Activated T-cell treated with anti-CD3 and anti-CD28 coated beads for 24 hours (primary cell): ENCODE data around the gene ANXA3.
"Not testable (repeated sequence)": the region's sequence is repeated elsewhere in the genome, so short reads cannot be mapped to it uniquely, and the experiment has no call there.

Experiments used
- DNase-seq: peaks from one replicate; pipeline ENCODE4 v3.0.0-alpha.2; 2020; ENCODE audit warnings: low read depth

Gene ANXA3, protein sequence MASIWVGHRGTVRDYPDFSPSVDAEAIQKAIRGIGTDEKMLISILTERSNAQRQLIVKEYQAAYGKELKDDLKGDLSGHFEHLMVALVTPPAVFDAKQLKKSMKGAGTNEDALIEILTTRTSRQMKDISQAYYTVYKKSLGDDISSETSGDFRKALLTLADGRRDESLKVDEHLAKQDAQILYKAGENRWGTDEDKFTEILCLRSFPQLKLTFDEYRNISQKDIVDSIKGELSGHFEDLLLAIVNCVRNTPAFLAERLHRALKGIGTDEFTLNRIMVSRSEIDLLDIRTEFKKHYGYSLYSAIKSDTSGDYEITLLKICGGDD

DNA sequence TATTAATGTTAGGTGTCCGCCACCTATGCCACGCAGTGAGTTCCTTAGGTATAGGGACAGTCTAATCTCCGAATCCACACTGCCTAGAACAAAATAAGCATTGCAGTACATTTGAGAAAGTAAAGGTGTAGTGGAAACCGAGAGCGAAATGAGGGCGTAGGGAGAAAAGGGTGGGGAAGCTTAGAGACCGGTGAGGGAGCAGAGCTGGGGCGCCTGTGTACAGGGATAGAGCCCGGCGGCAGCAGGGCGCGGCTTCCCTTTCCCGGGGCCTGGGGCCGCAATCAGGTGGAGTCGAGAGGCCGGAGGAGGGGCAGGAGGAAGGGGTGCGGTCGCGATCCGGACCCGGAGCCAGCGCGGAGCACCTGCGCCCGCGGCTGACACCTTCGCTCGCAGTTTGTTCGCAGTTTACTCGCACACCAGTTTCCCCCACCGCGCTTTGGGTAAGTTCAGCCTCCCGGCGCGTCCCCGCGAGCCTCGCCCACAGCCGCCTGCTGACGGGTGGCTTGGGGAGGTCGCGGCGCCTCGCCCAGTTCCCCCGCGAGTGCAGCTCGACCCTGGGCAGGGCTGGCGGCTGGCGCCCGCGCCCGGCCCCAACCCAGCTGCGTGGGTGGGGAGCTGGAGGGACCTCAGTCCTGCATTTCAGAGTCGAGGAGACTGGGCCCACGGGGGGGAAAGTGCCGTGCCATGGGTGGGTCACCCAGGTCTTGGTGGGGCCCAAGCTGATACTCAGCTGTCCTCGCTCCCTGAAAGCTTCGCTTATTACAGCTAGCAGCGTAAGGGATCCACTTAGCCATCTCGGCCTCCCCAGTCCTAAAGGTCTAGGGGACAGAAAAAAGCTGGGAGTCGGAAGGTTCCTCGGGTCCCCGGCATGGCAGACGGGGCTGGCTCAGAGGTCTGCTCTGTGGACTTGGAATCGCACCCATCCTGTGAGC, at the start of gene ANXA3:
Gene ANXA3 (plus strand): TSS at position 351 of the 932 bp plus-strand sequence. CDS start 2,704 bp downstream, outside the sequence.
- no peak for DNase-seq

DNA sequence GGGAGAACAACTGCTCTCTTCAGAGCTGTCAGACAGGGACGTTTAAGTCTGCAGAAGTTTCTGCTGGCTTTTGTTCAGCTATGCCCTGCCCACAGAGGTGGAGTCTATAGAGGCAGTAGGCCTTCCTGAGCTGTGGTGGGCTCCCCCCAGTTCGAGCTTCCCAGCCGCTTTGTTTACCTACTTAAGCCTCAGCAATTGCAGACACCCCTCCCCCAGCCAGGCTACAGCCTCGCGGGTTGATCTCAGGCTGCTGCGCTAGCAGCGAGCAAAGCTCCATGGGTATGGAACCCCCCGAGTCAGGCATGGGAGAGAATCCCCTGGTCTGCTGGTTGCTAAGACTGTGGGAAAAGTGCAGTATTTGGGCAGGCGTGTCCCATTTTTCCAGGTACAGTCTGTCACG, 45.3 kb upstream of the ANXA3 start:
- DNase-seq: not testable (repeated sequence)

DNA sequence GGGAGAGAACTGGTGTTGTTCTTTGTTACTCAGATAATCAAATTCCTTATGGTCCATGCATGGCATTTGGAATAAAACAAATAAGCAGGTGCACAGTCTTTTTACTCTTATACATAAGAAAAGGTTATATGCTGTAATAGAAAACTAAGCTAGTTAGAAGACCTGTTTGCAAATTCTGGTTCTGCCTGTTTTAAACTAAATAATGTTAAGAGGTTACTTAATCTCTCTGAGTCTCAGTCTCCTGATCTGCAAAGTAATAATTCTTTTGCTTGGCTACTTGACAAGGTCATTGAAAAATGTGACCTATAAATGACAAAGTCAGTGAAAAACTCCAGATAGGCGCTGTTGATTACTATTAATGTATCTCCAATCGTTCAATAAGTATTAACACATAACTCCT, 42.5 kb upstream of the ANXA3 start:
- no peak for DNase-seq

DNA sequence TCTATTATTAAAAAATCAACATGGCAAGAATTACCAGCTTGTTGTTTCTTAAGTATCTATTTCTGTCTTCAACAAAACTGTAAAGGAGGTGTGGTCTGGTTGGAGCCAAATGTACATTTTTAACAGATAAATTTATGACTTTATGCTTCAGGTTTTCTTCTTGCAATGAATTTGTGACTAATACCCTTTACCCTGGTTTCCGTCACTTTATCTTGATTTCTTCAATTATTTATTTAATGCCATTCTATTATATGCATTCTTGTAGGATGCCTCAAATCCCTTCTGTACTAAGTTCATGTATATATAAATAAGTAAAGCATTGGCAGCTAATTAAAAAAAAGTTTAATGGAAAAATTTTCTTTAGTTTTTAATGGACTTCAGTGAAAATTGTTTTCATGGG, 41.5 kb upstream of the ANXA3 start:
- DNase-seq: no peak

DNA sequence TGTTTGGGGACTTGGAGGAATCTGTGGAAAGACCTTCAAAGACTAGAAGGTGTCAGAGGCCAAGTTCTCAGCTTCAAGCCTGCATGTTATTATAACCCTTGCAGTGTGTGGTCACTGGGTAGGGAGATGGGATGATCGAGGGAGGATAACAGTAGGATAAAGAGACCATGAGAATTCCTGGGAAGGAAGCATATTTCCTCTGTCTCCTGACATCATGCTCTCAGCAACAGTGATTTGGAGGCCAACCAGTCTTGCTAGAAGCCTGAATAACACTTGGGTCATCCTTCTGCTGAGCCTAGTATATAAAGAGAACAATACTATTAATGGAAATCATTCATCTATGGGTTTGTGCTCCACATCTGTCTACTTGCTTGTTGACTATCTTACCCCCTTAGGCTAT, 40.9 kb upstream of the ANXA3 start:
- DNase-seq: no peak

DNA sequence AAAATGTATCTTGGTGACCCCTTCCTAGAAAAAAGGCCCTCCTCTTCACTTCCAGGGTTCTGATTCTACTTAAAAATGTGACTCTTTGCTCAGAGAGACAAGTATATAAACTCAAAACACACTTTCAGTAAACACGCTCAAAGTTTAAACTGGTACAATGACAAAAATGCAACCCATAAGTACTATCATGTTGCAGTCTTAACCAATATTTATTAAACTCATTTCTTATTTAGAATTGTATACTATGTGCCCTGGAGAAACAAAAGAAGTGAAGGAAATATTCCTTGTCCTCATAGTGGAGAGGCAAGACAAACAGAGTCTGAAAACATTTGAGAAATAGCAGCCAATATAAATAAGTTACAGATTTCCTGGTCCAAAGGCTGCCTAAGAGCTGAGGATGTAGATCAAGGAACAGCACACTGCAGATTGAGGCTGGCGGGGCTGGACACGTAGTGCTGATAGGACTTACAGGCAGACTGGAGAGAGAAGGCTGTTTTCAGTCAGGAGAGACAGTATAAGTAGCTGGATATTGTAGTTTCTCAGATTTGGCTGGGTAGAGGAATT, 39.1 kb upstream of the ANXA3 start:
- DNase-seq: no peak

DNA sequence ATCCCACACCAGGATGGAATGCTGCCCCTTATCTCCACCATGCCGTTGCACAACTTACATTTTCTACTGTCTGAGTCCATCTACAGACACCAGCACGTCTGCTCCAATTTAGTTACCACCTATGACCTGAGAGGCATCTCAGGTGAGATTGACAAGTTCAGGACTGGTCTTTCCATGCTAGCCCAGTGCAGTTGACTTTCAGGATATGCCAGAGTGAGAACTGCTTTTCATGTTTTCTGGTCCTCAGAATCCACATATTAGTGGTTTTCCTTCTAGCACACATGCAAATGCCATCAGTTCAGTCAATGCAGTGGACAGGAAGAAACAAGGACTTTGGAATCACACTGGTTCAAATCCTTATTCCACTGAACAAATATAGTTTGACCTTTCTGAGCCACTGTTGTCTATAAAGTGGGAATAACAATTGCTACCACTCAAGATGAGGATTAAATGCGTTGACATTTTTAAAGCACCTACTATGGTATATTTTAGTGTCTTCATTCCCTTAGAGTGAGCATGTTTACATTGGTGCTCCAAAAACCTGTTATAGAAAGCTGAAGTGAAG, 38.1 kb upstream of the ANXA3 start:
- no peak for DNase-seq

DNA sequence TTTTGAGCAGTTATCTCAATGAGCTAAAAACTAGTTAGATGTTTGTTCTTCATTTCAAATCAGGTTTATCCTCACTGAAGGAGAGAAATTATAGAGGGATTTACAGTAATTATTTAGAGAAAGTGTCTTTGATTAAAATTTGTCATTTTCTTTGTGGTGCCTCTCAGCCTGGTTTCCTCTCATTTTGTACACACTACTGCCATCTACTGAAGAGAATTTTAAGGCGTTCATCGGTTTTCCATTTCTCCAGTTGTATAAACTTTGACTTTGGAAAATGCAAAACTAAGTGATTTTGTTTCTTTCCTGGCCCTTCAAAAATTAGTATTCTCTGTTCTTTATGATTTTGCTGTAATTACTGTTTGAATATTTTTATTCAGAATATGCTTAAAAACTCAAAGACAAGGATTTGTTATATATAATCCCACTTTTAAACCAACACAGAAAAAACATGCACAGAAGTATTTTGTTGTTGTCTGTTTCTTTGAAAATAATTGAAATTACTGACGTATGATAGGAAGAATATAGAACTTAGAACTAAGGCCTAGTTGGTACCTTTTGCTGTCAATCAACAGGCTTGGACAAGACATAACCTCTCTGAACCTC, 34.4 kb upstream of the ANXA3 start:
- DNase-seq: no peak

DNA sequence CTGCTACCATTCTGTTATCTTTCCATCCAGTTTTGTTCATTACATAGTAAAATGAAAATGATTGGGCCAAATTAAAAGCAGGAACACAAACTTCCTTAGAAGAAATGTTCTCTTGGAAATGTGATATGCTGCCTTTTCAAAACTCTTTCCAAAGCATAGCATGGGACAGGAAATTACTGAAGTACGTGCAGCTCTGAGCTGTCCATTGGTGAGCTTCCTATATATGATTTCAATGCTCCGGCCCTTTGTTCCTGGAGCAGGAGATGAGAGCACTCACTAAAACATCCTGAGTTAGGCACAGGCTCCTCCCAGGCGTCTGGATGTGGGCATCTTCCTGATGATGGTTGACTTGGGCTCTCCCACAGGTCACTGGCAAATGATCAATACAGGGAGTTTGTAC, 33.0 kb upstream of the ANXA3 start:
- DNase-seq: no peak

DNA sequence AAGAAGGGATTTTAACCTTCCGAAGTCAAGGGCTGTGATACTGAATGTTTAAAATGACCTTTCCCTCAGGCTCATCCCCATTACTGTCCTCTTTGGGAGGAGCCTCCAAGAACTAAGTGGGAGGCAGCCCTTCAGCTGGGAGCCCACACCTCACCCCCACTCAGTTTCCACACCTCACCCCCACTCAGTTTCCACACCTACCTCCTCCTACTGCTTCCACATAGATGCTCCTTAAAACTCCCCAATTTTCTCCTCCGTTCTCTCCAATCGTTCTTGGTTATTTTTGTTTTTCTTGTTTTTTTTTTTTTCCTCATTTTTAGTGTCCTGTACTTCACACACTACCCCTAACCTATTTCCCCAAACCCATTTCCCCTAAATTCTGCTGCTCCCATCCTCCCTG, 31.6 kb upstream of the ANXA3 start:
- no peak for DNase-seq

DNA sequence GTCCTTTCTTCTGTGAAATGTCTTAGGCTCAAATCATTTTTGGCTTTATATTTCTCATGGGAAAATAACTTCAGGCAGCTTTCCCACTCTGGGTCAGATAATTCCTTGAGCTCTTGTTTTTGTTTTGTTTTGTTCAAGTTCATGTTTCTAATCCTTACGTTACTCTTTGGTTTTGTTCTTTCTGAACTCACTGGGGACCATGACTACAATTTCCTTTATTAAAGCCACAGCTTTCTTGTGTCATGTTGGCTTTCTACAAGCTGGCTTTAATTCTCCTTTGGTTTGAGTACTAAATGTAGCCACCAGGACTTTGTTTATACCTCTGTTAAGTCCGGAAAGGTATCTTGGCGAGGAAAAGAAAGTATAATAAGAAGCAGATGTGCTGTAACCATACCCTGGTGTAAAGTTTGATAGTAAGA, 30.8 kb upstream of the ANXA3 start:
- no peak for DNase-seq

DNA sequence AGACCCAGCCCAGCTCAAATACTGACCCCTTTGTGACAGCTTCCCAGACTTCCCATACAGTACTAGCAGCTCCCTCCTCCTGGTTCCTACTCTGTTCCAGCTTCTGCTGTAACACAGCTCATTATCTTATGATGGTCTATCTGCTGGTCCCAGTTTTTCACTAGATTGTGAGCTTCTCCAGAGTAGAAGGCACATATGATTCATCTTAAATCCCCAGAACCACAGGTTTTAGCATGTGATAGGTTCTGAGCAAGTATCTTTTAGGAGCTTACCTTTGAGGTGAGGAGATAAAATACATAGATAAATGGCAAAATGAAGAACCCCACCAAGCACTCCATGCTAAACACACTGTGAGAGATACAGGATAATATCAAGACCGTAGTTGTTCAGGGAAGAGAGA, 27.6 kb upstream of the ANXA3 start:
- DNase-seq: no peak

DNA sequence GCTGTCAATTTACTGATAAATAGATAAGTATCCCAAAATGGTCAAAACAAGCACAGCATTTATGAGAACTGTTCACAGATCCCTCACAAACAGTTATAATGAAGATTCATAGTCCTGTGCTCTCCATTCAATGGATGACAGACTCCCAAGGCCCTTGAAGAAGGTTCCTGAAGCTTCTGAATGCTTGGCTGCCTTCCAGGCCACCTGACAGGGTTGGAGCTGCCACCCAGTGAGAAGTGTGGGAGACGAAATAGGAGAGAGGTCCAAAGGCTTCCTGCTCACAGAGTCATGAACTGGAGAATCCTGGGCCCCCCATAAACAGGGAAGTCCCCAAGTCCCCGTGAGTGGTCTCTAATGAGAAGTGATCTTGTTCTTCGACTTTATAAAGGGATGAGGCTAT, 26.0 kb upstream of the ANXA3 start:
- DNase-seq: no peak

DNA sequence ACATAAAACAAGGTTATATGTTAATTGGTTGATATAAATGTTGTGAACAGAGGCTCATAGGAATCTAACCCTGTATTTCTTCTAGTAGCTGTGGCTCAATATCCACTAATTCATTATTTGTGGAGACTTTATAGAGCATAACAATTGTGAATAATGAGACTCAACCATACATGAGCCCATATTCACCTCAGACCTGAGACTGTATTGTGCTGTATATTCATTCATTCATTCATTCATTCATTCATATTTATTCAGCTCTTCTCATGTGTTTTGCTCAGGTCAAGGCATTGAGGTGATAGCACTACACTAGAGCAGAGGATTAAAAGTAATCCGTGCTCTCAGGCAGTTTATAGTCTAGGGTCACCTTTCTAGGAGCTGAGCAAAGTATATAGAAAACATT, 24.5 kb upstream of the ANXA3 start:
- DNase-seq: no peak

DNA sequence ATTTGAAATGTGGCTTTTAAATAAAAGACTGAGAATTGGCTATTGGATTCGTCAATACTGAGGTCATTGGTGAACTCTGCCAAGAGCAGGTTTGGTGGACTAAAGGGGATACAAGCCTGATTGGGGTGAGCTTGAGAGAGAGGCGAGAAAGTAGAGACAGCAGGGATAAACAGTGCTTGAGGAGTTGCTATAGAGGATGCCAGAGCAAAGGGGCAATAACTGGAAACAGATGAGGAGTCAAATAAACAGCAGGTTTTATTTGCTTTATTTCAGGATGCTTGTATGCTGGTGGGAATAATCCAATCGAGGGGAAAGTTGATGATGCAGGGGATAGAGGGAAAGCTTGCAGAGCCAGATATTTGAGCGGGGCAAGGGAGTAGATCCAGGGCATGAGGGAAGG, 24.0 kb upstream of the ANXA3 start:
- no peak for DNase-seq

DNA sequence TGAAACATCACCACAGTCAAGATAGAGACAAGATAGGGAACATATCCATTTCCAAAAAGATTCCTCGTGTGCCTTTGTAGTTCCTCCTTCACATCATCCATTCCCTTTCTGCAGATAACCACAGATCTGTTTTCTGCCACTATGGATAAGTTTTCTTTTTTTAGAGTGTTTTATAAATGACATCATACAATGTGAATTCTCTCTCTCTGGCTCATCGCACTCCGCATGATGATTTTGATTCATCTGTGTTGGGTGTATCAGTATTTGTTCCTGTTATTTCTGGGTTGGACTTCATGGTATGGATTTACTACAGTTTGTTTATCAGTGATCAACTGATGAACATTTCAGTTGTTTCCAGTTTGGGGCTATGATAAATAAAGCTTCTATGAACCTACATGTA, 23.2 kb upstream of the ANXA3 start:
- no peak for DNase-seq

DNA sequence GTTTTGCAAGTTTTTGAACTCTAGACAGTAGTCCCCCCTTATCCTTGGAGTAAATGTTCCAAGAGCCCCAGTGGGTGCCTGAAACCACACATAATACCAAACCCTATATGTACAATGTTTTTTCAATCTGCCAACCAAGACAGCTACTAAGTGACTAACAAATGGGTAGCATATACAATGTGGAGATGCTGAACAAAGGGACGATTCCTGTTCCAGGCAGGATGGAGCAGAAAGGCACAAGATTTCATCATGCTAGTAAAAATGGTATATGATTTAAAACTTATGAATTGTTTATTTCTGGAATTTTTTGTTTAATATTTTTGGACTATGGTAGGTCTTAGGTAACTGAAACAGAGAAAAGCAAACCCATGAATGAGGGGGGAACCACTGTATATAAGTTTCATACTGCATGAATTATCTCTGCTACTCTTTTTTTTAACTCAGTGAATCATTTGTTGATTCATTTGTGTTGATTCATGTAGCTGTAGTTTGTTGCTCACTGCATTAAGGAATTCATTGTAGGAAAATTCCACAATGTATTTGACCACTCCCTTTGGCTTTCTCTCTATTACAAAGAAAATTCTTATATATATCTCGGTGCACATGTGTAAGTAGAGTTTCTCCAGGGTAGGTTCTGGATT, 21.9 kb upstream of the ANXA3 start:
- no peak for DNase-seq

DNA sequence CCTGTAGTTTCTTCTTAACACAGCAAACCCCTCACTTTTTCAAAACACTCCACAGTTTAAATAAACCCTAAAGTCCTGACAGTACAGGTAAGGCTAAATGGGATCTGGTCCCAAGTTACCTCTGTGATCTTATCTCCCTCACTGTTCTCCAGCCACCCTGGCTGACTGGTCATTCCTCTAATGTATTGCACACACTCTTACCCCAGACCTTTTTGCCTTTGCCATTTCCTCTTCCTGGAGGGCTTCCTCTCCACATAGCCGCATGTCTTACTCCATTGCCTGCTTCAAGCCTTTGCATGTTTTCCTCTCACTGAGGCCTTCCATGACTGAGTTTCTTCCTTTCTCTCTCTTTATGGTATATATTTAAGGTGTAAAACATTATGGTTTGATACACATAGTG, 19.5 kb upstream of the ANXA3 start:
- no peak for DNase-seq

DNA sequence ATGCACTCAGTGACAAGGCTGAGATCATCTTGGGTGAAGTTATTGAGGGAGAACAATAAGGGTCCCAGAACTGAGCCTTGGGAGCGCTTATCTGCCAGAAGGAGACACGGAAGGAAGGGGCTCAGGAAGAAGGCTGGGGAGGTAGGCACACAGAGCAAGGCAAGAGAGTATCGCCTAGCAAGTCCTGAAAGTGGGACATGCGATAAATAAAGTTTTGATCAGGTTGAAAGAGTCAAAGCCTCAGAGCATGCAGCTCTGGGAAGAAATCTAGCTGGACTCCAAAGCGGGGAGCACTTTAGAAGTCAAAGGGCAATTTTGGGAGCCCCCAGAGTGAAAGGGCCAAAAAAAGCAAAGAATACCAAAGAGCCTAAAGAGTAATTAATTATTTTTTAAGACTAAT, 17.7 kb upstream of the ANXA3 start:
- no peak for DNase-seq

DNA sequence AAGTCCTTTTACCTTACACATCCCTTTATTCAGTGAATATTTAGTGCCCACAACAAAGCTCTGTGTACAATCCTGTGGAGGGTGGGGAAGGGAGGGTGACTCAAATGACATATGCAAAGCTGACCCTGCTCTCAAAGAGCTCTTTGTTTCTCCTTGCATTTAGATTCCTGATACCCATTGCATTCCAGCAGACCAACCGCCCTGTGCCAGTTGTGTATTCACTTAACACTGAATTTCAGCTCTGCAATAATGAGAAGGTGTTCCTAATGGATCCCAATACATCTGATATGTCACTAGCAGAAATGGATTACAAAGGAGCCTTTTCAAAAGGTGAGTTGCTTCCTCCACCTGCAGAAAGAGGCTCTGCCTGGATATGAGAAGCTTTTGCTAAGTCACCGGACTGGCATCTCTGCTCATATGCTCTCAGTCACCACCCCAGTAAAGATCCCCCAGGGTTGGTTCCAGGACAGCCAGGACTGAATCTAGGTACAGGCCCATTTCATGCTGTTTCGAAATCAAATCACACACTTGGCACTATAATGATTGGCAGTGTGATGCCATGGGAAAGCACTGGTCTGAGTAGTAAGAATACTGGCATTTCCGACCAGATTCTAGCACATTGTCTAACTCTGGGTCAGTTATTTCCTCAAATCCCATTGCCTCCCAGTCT, 17.1 kb upstream of the ANXA3 start:
- no peak for DNase-seq

DNA sequence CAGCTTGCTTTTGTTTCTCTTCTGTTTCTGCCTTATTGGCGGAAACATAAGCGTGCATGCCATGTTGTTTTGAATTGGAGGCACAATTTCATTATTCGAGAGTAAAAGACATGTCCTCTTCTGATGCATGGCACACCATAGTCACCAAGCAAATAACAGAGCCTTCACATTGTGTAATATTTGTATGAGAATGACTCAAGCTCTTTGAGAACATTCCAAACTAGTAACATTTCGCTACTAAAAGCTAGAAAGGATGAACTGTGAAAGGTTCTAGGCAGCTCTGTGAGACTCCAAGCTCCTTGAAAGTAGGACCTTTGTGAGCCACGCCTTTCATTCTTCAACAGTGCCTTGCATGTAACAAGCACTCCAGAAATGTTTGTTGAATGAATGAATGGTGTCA, 9.2 kb upstream of the ANXA3 start:
- DNase-seq: no peak
